Breast epithelium (tissue), 3 donors: ENCODE results near the gene PLPPR1.

Experiments used
- POLR2A ChIP-seq: fragments of 450-650 bp; IDR thresholded peaks from one replicate; pipeline ENCODE4 v1.6.1; 2016; ENCODE audit warnings: antibody characterized with exemption, mild to moderate bottlenecking, moderate library complexity
- TF ChIP-seq, protein P1 (sequence below), 3 donors: fragments of 450-650 bp; IDR thresholded peaks; one replicate each; pipeline ENCODE4 v1.5.1; 2016 to 2017; ENCODE audit warnings: antibody characterized with exemption in 3 of 3, mild to moderate bottlenecking in 3 of 3, moderate library complexity in 3 of 3

DNA sequence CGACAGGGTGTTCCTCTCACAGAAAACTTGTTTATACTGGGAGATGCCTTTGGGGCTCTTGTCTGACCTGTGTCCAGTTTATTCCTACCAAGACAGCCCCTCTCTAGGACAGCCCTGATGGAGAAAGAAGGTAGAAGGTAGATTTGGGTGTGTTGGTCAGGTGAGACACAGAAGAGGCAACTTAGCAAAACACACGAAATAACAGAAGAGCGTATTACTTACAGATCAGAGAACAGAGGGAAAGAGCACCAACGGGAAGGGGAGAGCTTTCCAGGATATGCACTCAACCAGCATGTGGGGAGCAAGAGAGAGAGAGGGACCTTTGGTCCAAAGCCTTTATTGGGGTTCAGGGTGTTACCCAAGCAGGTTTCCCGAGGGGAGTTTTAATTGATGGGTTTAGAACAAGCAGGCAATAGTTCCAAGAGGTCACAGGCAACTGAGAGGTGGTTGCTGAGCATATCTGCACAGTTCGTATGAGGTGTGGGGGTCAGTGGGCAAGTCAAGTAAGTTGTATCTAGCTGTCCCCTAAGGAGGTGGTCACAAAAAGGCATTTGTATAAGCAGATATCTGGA lies 324.5 kb downstream of the PLPPR1 start:
- TF ChIP-seq, protein P1, sequence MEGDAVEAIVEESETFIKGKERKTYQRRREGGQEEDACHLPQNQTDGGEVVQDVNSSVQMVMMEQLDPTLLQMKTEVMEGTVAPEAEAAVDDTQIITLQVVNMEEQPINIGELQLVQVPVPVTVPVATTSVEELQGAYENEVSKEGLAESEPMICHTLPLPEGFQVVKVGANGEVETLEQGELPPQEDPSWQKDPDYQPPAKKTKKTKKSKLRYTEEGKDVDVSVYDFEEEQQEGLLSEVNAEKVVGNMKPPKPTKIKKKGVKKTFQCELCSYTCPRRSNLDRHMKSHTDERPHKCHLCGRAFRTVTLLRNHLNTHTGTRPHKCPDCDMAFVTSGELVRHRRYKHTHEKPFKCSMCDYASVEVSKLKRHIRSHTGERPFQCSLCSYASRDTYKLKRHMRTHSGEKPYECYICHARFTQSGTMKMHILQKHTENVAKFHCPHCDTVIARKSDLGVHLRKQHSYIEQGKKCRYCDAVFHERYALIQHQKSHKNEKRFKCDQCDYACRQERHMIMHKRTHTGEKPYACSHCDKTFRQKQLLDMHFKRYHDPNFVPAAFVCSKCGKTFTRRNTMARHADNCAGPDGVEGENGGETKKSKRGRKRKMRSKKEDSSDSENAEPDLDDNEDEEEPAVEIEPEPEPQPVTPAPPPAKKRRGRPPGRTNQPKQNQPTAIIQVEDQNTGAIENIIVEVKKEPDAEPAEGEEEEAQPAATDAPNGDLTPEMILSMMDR (IDR thresholded peaks at IDR 0.05): no peak
- TF ChIP-seq POLR2A: no peak
